Activated CD8-positive, alpha-beta memory T cell treated with anti-CD3 and anti-CD28 coated beads, Interleukin-2, amount 10 ng/mL, durations not matched to agents 7 days and 5 days (primary cell): ENCODE data around the gene ACTN1. TPM values are rescaled to one million over a fixed set of nuclear protein-coding genes. Genes with fewer than 3 reads are reported as not detected.

ENCODE experiments used
- ATAC-seq: fragments of 150-1000 bp; cut with Tn5 transposase; one replicate; pipeline ENCODE4 v1.10.0; 2021; ENCODE audit warnings: moderate library complexity
- CTCF ChIA-PET: fragments of 350-600 bp; sonication (Branson Sonifier 250); formaldehyde crosslinking; loops from one replicate; lab custom pipeline; 2021; ENCODE audit warnings: antibody characterized with exemption; lab: Charles Lee
- DNase-seq: peaks from one replicate; pipeline ENCODE4 v3.0.0-alpha.2; 2020
- H3K27ac Mint-ChIP-seq: one replicate; pipeline ENCODE4 v1.8.0; 2021; ENCODE audit warnings: mild to moderate bottlenecking, mixed read lengths
- H3K27me3 Mint-ChIP-seq: one replicate; pipeline ENCODE4 v1.8.0; 2021; ENCODE audit warnings: mixed read lengths
- H3K36me3 Mint-ChIP-seq: one replicate; pipeline ENCODE4 v1.8.0; 2021; ENCODE audit warnings: mild to moderate bottlenecking, mixed read lengths
- H3K4me1 Mint-ChIP-seq: one replicate; pipeline ENCODE4 v1.8.0; 2021; ENCODE audit warnings: mixed read lengths
- H3K4me3 Mint-ChIP-seq: one replicate; pipeline ENCODE4 v1.8.0; 2021; ENCODE audit warnings: mild to moderate bottlenecking, moderate library complexity, mixed read lengths
- H3K9me3 Mint-ChIP-seq: one replicate; pipeline ENCODE4 v1.8.0; 2022; ENCODE audit warnings: low read depth, mixed read lengths
- total RNA-seq, 2 experiments: library from RNA; stranded (reverse); gene quantifications; one replicate each; pipeline ENCODE4 v1.2.3, GENCODE V29; 2021

ACTN1 gene
- total RNA-seq, 2 experiments from 2014 or later = 26.8 to 56.0 TPM

DNA sequence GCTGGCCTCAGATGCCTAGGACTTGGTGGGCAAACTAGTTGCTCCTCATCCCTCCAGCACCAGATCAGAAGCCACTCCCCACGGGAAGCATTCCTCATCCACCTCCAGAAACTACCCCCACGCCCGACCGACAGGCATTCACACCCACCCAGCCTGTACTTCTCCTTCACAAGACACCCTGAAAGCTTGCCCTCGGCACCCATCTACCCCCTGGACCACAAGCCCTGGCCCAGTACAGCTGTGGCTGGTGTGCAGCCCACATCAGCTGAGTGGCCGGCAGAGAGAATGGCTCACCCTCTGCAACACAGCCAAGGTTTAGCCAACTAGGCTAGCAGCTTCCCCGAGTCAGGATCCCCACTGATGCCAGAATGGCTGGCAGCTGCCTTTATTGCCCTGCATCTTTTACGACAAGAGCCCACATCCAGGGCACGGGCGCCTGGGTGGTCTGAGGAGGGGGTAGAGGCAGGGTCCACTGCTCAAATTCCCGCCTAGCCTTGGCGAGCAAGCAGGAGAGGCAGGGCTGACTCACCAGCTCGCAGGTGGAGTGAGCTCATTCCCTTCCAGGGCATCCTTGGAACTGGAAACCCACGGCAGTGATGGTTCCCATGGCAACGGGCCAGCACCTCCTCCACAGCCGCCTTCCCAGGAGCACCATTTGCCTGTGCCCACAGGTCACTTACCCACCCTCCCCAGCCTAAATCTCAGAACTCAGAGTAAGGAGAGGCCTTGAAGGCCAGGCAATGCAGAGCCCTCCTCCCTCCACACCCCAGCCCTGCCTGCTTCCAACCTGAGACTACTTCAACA lies 17.1 kb downstream of the ACTN1 start:
- Mint-ChIP-seq H3K27ac (no peak overlapping the region), H3K4me3 (no peak overlapping the region), H3K36me3 (no peaks in the 10 kb centered on the region), H3K9me3 (no peaks in the 10 kb centered on the region), H3K4me1 (peaks cover 3% of the 10 kb centered on the region), H3K27me3 (no peaks in the 10 kb centered on the region)
- CTCF ChIA-PET = no interaction called here
- ATAC-seq = no peak
- DNase-seq = no peak

DNA sequence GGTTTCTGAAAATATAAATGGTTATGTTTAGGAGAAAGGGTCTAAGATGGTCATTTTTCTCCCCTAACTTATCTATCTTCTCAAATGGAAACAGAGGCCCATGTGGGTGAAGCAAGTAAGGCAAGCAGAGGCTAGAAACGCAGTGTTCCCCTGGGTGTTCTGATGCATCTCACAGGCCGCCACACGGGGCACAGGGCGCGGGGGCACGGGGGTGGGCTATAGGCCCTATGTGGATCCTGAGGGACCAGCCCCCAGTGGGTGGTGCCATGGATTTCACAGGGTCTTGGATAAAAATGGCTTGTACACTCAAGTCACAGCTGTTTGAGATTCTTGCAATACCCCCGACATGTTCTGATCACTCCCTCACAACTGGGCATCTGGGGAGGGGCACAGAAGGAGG lies 17.7 kb downstream of the ACTN1 start:
- H3K4me3 Mint-ChIP-seq = no peak overlapping the region
- CTCF ChIA-PET = no interaction called here
- no peak for ATAC-seq
- peaks cover 6% of the 10 kb centered on the region for H3K4me1 Mint-ChIP-seq
- no peaks in the 10 kb centered on the region for H3K36me3 Mint-ChIP-seq
- no peaks in the 10 kb centered on the region for H3K27me3 Mint-ChIP-seq
- DNase-seq = no peak
- H3K9me3 Mint-ChIP-seq = no peaks in the 10 kb centered on the region
- H3K27ac Mint-ChIP-seq = no peak overlapping the region

DNA sequence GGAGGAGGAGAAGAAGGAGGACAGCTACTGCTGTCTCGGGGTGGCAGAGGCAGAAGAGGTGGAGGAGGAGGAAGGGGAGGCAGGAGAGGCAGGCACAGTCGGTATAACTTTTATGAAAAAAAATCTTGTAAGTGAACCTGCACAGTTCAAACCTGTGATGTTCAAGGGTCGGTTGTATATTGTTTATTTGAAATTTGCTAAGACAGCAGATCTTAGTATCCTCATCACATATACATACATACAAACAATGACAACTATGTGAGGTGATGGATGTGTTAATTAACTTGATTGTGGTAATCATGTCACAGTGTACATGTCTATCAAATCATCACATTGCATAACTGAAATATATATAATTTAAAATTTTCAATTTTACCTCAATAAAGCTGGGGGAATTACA lies 19.0 kb downstream of the ACTN1 start:
- peaks cover 6% of the 10 kb centered on the region for H3K4me1 Mint-ChIP-seq
- no peak for DNase-seq
- H3K36me3 Mint-ChIP-seq = no peaks in the 10 kb centered on the region
- no peaks in the 10 kb centered on the region for H3K27me3 Mint-ChIP-seq
- H3K9me3 Mint-ChIP-seq = no peaks in the 10 kb centered on the region
- no peak overlapping the region for H3K27ac Mint-ChIP-seq
- CTCF ChIA-PET = interaction anchor here (1.8 kb wide), 1 partner anchor 9 kb away, joined by 7 read pairs; no protein-coding TSS in a partner anchor
- ATAC-seq = no peak
- no peak overlapping the region for H3K4me3 Mint-ChIP-seq

DNA sequence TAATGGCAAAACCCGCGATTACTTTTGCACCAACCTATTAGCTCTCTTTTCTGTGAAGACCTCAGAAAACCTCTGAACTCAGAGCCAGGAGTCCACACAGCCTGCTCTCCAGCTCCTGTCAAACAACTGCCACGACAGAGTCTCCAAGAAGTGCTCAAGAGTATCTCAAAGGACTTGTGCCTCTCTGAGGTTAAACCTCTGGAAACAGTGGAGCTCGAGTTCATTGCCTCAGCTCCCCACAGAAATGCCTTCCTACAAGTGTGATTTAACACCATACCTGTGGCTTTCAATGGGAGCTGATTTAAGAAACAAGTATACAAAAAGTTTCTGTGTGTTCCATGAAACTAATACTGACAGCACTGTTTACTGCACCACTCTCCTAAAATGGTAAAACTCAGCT lies 20.1 kb downstream of the ACTN1 start:
- no peak overlapping the region for H3K27ac Mint-ChIP-seq
- no peak overlapping the region for H3K4me3 Mint-ChIP-seq
- DNase-seq (no peak), ATAC-seq (no peak)
- H3K9me3 Mint-ChIP-seq = no peaks in the 10 kb centered on the region
- H3K4me1 Mint-ChIP-seq = peaks cover 6% of the 10 kb centered on the region
- H3K36me3 Mint-ChIP-seq = no peaks in the 10 kb centered on the region
- H3K27me3 Mint-ChIP-seq = no peaks in the 10 kb centered on the region
- CTCF ChIA-PET = interaction anchor here (0.9 to 1.8 kb wide), 3 partner anchors 10 to 33 kb away, joined by 3 to 7 read pairs (median 3); no protein-coding TSS in a partner anchor

DNA sequence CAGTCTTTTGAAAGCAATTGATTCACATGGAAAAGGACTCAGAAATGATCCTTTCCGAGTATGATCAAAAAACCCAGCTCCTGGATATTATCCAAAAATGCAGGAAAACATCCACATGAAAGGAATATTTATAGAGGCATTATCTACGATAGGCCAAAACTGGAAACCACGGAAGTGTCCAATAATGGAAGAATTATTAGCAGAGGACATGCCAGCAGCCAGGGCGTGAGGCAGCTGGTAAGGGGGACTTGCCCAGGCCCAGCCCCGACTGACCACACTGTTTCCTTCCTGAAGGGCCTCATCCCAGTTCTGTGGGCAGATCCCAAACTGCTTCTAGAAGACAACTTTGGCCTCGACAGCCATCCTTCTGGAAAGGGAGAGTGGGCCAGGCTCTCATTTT lies 20.5 kb downstream of the ACTN1 start:
- H3K4me1 Mint-ChIP-seq = peaks cover 6% of the 10 kb centered on the region
- H3K27me3 Mint-ChIP-seq = no peaks in the 10 kb centered on the region
- H3K36me3 Mint-ChIP-seq = no peaks in the 10 kb centered on the region
- CTCF ChIA-PET = interaction anchor here (0.9 to 1.2 kb wide), 2 partner anchors 18 to 32 kb away, joined by 3 read pairs; no protein-coding TSS in a partner anchor
- H3K4me3 Mint-ChIP-seq = no peak overlapping the region
- H3K27ac Mint-ChIP-seq = no peak overlapping the region
- no peak for DNase-seq
- ATAC-seq = no peak
- H3K9me3 Mint-ChIP-seq = no peaks in the 10 kb centered on the region

DNA sequence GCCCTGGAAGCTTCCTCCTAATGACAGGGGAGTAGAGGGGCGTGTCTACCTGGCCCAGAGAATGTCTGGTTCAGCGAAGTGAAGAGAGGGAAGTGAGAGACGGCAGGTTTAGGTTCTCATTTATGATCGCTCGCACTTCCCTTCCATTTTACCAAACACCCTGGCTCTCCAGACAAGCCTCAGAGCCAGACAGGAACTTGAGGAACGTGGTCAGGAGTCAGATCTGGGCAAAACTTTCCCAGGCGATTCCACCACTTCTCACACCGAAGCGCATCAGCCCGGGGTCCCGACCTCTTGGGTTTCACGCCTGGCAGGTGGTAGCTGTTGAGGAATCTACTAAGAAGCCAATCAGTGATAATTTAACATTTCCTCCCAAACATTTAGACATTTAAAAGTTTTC lies 21.3 kb downstream of the ACTN1 start:
- H3K27ac Mint-ChIP-seq = no peak overlapping the region
- no peaks in the 10 kb centered on the region for H3K9me3 Mint-ChIP-seq
- no peak overlapping the region for H3K4me3 Mint-ChIP-seq
- CTCF ChIA-PET = interaction anchor here (0.9 kb wide), 1 partner anchor 18 kb away, joined by 3 read pairs; no protein-coding TSS in a partner anchor
- H3K36me3 Mint-ChIP-seq = no peaks in the 10 kb centered on the region
- no peaks in the 10 kb centered on the region for H3K27me3 Mint-ChIP-seq
- no peak for ATAC-seq
- H3K4me1 Mint-ChIP-seq = peaks cover 9% of the 10 kb centered on the region
- DNase-seq = no peak

DNA sequence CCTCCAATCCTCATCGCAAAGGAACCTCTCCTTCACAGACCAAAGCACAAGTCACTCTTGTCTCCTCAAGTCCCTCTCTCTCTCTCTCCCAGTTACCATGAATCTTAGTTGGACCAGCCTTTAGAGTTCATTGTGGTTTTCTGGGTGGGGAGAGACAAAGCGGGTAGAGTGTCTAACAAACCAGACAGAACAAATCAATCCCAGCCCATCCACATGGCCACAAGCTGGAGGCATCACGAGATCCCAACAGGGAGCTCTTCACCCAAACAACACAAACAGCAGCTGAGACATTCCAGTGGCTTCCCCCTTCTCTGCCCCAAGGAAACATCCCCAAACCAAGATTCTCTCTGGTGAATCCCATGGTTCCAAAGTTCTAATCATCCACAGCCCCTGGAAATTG lies 22.4 kb downstream of the ACTN1 start:
- H3K36me3 Mint-ChIP-seq = no peaks in the 10 kb centered on the region
- no peak overlapping the region for H3K4me3 Mint-ChIP-seq
- ATAC-seq (no peak), DNase-seq (no peak)
- no peaks in the 10 kb centered on the region for H3K27me3 Mint-ChIP-seq
- H3K4me1 Mint-ChIP-seq = peaks cover 11% of the 10 kb centered on the region
- H3K9me3 Mint-ChIP-seq = no peaks in the 10 kb centered on the region
- CTCF ChIA-PET = interaction anchor here (0.9 to 3.6 kb wide), 2 partner anchors 25 to 45 kb away, joined by 3 to 11 read pairs; no protein-coding TSS in a partner anchor
- H3K27ac Mint-ChIP-seq = no peak overlapping the region

DNA sequence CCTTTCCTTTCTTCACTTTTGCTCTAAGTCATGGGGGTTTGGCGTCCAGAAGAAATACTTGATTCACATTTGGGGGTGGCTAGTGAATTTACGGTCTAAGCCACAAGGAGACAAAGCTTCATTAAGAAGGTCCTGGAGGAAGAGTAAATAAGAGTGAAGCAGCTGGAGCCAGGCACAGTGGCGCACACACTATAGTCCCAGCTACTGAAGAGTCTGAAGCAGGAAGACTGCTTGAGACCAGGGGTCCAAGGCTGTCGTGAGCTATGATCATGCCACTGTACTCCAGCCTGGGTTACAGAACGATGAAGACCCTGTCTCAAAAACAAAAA lies 23.3 kb downstream of the ACTN1 start:
- no peak overlapping the region for H3K4me3 Mint-ChIP-seq

DNA sequence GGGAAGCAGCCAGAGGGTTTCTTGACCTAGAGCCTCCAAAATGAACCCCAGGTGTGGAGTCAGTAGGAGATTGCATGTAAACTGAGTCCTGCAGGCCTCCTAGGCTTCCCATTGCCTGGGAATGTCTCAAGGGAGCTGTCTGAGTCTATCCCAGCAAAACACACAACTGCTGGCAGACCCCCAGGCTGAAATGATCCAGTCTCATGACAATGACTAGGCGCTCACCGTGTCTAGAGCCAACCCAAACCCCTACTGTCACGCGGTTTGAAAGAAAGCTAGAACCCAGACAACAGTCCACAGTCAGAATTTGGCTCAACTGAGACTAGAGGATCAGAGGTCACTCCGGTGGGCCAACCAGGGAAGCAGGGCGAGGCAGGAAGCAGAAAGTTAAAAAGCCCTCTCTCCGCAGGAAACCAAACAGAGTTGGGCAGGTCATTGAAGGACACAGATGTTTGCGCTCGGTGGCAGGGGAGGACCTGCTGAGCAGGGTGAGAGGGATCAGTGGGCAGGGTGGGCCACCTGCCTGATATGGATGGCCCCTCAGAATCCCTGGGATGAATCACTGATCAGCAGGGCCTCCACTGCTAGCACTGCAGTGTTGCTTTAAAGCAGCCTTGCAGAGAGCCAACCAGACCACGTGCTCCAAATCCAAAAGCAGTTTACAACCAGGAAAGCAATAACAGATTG lies 23.8 kb downstream of the ACTN1 start:
- DNase-seq = no peak
- H3K27me3 Mint-ChIP-seq = no peaks in the 10 kb centered on the region
- no peak overlapping the region for H3K27ac Mint-ChIP-seq
- no peaks in the 10 kb centered on the region for H3K9me3 Mint-ChIP-seq
- no peak overlapping the region for H3K4me3 Mint-ChIP-seq
- peaks cover 11% of the 10 kb centered on the region for H3K4me1 Mint-ChIP-seq
- H3K36me3 Mint-ChIP-seq = no peaks in the 10 kb centered on the region
- CTCF ChIA-PET = interaction anchor here (0.8 to 3.6 kb wide), 2 partner anchors 44 to 52 kb away, joined by 3 to 11 read pairs; no protein-coding TSS in a partner anchor
- no peak for ATAC-seq

More for the DNA sequence above, 23.3 kb downstream of the ACTN1 start:
- CTCF ChIA-PET = interaction anchor here (3.6 kb wide), 1 partner anchor 44 kb away, joined by 11 read pairs; no protein-coding TSS in a partner anchor
- DNase-seq (no peak), ATAC-seq (no peak)
- H3K9me3 Mint-ChIP-seq = no peaks in the 10 kb centered on the region
- no peaks in the 10 kb centered on the region for H3K36me3 Mint-ChIP-seq
- no peak overlapping the region for H3K27ac Mint-ChIP-seq
- peaks cover 11% of the 10 kb centered on the region for H3K4me1 Mint-ChIP-seq
- H3K27me3 Mint-ChIP-seq = no peaks in the 10 kb centered on the region

DNA sequence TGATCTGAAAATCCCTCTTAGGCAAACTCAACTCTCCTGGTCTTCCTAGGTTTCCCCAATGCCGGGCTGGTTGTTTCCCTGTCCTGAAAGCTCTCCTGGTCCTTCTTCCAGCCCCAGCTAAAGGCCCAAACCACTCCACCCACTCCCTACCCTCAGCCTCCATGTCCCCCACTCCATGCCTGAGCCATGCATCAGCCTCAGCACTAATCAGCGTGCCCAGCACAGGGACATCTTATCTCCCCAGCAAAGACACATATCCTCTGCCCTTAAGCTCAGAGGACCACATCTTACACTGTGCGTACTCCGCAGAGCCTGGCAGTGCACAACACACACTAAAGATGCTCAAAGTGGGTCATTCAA lies 25.9 kb downstream of the ACTN1 start:
- ATAC-seq (no peak), DNase-seq (no peak)
- CTCF ChIA-PET = no interaction called here
- no peaks in the 10 kb centered on the region for H3K27me3 Mint-ChIP-seq
- H3K4me1 Mint-ChIP-seq = peaks cover 9% of the 10 kb centered on the region
- no peak overlapping the region for H3K27ac Mint-ChIP-seq
- H3K9me3 Mint-ChIP-seq = no peaks in the 10 kb centered on the region
- H3K4me3 Mint-ChIP-seq = no peak overlapping the region
- no peaks in the 10 kb centered on the region for H3K36me3 Mint-ChIP-seq

DNA sequence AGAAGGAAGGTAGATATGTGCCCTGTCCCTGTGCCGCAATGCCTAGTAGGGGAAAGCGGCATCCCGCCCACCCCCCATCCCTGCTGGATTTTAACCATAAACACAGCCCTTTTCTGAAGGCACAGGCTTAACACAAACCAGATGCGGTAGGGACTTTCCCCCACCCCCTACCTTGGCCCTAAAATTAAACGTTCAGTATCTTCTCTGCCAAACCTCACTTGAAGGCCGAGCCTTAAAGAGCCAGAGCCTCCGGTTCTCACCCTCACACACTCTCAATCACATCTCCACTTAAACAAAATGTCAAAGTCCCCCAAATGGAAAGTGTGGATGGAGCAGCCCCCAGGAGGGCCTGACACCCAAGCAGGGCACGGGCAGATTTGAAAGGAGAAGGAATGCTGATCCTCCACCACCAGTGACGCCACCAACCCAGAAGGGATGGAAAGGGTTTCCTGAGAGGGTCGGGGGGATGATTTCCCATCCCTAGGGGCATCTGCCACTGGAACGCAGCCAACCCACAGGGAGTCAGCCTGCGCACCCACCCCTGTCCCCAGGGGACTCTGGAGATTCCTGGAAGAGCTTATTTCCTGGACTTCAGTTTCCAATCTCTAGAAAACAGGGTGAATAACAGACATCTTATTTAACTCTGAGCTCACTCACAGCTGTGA lies 26.4 kb downstream of the ACTN1 start:
- H3K9me3 Mint-ChIP-seq = no peaks in the 10 kb centered on the region
- H3K27ac Mint-ChIP-seq = no peak overlapping the region
- ATAC-seq (no peak), DNase-seq (no peak)
- no peaks in the 10 kb centered on the region for H3K27me3 Mint-ChIP-seq
- CTCF ChIA-PET = no interaction called here
- peaks cover 9% of the 10 kb centered on the region for H3K4me1 Mint-ChIP-seq
- H3K36me3 Mint-ChIP-seq = no peaks in the 10 kb centered on the region
- no peak overlapping the region for H3K4me3 Mint-ChIP-seq

DNA sequence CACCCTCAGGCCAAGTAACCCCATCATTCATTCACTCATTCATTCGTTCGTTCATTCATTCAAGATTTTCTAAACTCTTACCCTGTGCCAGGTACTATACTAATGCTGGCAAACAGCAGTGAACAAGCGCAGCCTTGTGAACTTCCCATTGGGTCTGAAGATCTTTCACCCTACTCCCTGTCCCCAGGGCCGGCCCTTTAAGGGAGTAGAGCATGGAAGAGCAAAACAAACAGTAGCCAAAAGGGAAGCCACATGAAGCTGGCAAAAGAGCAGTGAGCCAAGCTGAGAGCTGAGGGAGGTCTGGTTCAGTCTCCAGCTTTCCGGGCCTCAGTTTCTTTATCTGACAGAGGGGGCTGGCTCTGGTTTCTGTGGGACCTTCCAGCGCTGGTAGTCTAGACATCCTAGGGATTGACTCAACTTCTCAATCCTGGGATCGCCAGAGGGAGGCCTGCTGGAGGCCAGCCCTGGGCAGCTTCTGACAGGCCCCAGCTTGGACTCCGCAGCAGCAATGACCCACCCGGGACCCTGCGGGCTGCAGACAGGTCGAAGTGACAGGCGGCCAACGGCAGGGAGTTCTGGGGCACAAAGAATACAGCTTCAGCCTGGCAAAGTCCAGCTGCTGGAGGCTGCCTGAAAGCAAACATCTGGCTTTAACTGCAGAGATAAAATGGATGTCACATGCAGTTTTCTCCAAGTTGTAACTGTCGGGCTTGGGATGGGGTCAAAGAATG lies 27.1 kb downstream of the ACTN1 start:
- H3K27me3 Mint-ChIP-seq = no peaks in the 10 kb centered on the region
- ATAC-seq (no peak), DNase-seq (no peak)
- CTCF ChIA-PET = no interaction called here
- H3K4me1 Mint-ChIP-seq = peaks cover 9% of the 10 kb centered on the region
- no peaks in the 10 kb centered on the region for H3K36me3 Mint-ChIP-seq
- H3K9me3 Mint-ChIP-seq = no peaks in the 10 kb centered on the region
- no peak overlapping the region for H3K27ac Mint-ChIP-seq
- no peak overlapping the region for H3K4me3 Mint-ChIP-seq
